ENCODE results near the gene BAZ2B.

Gene BAZ2B

DNA sequence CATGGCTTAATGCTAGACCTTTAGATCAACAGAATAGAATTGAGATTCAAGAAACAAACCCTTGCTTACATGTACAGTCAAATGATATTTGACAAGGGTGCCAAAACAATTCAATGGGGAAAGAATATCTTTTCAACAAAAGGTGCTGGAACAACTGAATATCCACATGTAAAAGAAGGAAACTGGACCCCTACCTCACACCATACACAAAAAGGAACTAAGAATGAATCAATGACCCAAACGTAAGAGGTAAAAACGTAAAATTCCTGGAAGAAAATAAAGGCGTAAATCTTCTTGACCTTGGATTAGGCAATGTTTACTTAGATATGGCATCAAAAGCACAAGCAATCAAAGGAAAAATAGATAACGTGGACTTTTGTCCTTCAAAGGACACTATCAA lies 43.1 kb downstream of the BAZ2B start:
- H3K27me3 ChIP-seq (ENCODE audit: insufficient read depth, low read length, poor library complexity): no peaks in the 10 kb centered on the region

DNA sequence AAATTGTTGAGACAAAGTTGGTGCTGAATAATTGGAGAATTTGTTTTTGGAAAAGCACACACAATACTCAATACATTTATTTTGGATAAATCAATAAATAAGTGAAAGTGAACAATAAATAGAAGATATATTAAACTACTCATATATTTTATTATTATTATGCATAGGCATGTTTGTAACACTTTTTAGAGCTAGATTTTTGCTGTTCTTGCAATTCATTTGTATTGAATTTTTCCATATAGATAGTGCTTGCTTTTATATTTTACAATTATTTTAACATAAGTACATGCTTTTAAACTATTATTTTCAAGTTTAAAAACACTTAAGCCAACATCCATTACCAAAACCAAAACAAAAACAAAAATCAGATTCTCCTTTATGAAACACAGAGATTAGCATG lies 43.9 kb downstream of the BAZ2B start:
- H3K27ac ChIP-seq (ENCODE audit: low read length): no peak overlapping the region

More for the DNA sequence above, 43.1 kb downstream of the BAZ2B start:
- Histone ChIP-seq H3K9ac (ENCODE audit: low read depth, low read length) (no peak overlapping the region), H3K27ac (ENCODE audit: low read length) (no peak overlapping the region), H3K4me2 (ENCODE audit: insufficient read depth, low read length) (no peak overlapping the region), H3K4me1 (ENCODE audit: insufficient read depth, low read length) (no peaks in the 10 kb centered on the region), H3K79me2 (ENCODE audit: insufficient read depth, low read length) (no peaks in the 10 kb centered on the region), H3K9me3 (ENCODE audit: insufficient read depth, low read length, severe bottlenecking) (peaks cover 10% of the 10 kb centered on the region), H3K4me3 (ENCODE audit: low read depth in 1 of 2, low read length in 2 of 2) (no peak overlapping the region), H3K36me3 (ENCODE audit: insufficient read depth, low read length) (no peaks in the 10 kb centered on the region), H2AFZ (ENCODE audit: low read depth, low read length) (no peak overlapping the region), H4K20me1 (ENCODE audit: insufficient read depth, low read length) (no peaks in the 10 kb centered on the region)
- TF ChIP-seq EZH2 (IDR thresholded peaks at IDR 0.05; ENCODE audit: borderline replicate concordance, low read depth, low read length, severe bottlenecking): no peak
- TF ChIP-seq, protein P1, sequence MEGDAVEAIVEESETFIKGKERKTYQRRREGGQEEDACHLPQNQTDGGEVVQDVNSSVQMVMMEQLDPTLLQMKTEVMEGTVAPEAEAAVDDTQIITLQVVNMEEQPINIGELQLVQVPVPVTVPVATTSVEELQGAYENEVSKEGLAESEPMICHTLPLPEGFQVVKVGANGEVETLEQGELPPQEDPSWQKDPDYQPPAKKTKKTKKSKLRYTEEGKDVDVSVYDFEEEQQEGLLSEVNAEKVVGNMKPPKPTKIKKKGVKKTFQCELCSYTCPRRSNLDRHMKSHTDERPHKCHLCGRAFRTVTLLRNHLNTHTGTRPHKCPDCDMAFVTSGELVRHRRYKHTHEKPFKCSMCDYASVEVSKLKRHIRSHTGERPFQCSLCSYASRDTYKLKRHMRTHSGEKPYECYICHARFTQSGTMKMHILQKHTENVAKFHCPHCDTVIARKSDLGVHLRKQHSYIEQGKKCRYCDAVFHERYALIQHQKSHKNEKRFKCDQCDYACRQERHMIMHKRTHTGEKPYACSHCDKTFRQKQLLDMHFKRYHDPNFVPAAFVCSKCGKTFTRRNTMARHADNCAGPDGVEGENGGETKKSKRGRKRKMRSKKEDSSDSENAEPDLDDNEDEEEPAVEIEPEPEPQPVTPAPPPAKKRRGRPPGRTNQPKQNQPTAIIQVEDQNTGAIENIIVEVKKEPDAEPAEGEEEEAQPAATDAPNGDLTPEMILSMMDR (IDR thresholded peaks at IDR 0.05; ENCODE audit: borderline replicate concordance, extremely low read depth, low read length, poor library complexity, severe bottlenecking): no peak
- no peak for DNase-seq
- ATAC-seq (ENCODE audit: insufficient read depth, low read depth): no peak

DNA sequence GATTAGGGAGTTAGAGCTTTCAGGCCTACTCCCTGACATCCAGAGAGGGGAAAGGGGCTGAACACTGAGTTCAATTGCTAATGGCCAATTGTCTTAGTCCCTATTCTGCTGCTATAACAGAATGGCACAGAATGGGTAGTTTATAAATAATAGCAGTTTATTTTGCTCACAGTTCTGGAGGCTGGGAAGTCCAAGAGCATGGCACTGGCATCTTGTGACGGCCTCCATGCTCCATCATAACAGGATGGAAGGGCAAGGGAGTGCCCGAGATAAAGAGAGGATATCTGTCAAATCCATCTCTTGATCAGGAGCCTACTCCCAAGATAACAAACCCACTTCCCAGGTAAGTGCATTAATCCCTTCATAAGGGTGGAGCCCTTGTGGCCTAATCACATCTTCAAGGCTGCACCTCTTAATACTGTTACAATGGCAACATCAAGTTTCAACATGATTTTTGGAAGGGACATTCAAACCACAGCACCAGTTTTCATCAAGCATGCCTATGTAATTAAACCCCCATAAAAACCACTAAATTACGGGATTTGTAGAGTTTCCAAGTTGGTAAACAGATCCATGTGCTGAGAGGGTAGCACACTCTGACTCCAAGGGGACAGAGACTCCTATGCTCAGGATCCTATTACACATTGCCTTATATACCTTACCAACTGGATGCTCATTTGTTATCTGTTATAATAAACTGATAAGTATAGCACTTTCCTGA lies 44.6 kb downstream of the BAZ2B start:
- H3K36me3 ChIP-seq (ENCODE audit: insufficient read depth, low read length): no peaks in the 10 kb centered on the region
- no peak overlapping the region for H3K27ac ChIP-seq (ENCODE audit: low read length)
- no peaks in the 10 kb centered on the region for H3K4me1 ChIP-seq (ENCODE audit: insufficient read depth, low read length)
- no peak overlapping the region for H2AFZ ChIP-seq (ENCODE audit: low read depth, low read length)
- ATAC-seq (ENCODE audit: insufficient read depth, low read depth) (no peak), DNase-seq (no peak)
- no peaks in the 10 kb centered on the region for H4K20me1 ChIP-seq (ENCODE audit: insufficient read depth, low read length)
- no peak overlapping the region for H3K4me2 ChIP-seq (ENCODE audit: insufficient read depth, low read length)
- H3K9me3 ChIP-seq (ENCODE audit: insufficient read depth, low read length, severe bottlenecking): peaks cover 10% of the 10 kb centered on the region
- TF ChIP-seq, protein P1 (IDR thresholded peaks at IDR 0.05; ENCODE audit: borderline replicate concordance, extremely low read depth, low read length, poor library complexity, severe bottlenecking): no peak
- TF ChIP-seq EZH2 (IDR thresholded peaks at IDR 0.05; ENCODE audit: borderline replicate concordance, low read depth, low read length, severe bottlenecking): no peak
- no peak overlapping the region for H3K4me3 ChIP-seq (ENCODE audit: low read depth in 1 of 2, low read length in 2 of 2)
- H3K79me2 ChIP-seq (ENCODE audit: insufficient read depth, low read length): no peaks in the 10 kb centered on the region
- no peak overlapping the region for H3K9ac ChIP-seq (ENCODE audit: low read depth, low read length)
- no peaks in the 10 kb centered on the region for H3K27me3 ChIP-seq (ENCODE audit: insufficient read depth, low read length, poor library complexity)

More for the DNA sequence above, 43.9 kb downstream of the BAZ2B start:
- Histone ChIP-seq H4K20me1 (ENCODE audit: insufficient read depth, low read length) (no peaks in the 10 kb centered on the region), H3K9me3 (ENCODE audit: insufficient read depth, low read length, severe bottlenecking) (peaks cover 10% of the 10 kb centered on the region), H3K9ac (ENCODE audit: low read depth, low read length) (no peak overlapping the region), H3K36me3 (ENCODE audit: insufficient read depth, low read length) (no peaks in the 10 kb centered on the region), H3K4me3 (ENCODE audit: low read depth in 1 of 2, low read length in 2 of 2) (no peak overlapping the region), H3K79me2 (ENCODE audit: insufficient read depth, low read length) (no peaks in the 10 kb centered on the region), H3K4me1 (ENCODE audit: insufficient read depth, low read length) (no peaks in the 10 kb centered on the region), H3K27me3 (ENCODE audit: insufficient read depth, low read length, poor library complexity) (no peaks in the 10 kb centered on the region), H3K4me2 (ENCODE audit: insufficient read depth, low read length) (no peak overlapping the region), H2AFZ (ENCODE audit: low read depth, low read length) (no peak overlapping the region)
- no peak for ATAC-seq (ENCODE audit: insufficient read depth, low read depth)
- TF ChIP-seq EZH2 (IDR thresholded peaks at IDR 0.05; ENCODE audit: borderline replicate concordance, low read depth, low read length, severe bottlenecking): no peak
- TF ChIP-seq, protein P1 (IDR thresholded peaks at IDR 0.05; ENCODE audit: borderline replicate concordance, extremely low read depth, low read length, poor library complexity, severe bottlenecking): no peak
- no peak for DNase-seq
